Skeletal muscle tissue (tissue), 4 donors: ENCODE measurements around the gene RHBDL2. TPM values are rescaled to one million over a fixed set of nuclear protein-coding genes. Genes with fewer than 3 reads are reported as not detected.
"Not testable (repeated sequence)": the region's sequence is repeated elsewhere in the genome, so short reads cannot be mapped to it uniquely, and the experiment has no call there.

ENCODE experiments used
- H3K27ac ChIP-seq: one replicate; pipeline ENCODE4 v1.7.0; 2013; ENCODE audit warnings: mild to moderate bottlenecking, low read depth, low read length, inconsistent platforms
- H3K27me3 ChIP-seq, 3 donors: one replicate each; pipeline ENCODE4 v1.7.0; 2013; ENCODE audit warnings: low read length in 3 of 3; ENCODE audit not compliant: control insufficient read depth in 3 of 3, insufficient read depth in 3 of 3
- H3K36me3 ChIP-seq, 3 donors: one replicate each; pipeline ENCODE4 v1.7.0; 2013; ENCODE audit warnings: low read length in 3 of 3; ENCODE audit not compliant: control insufficient read depth in 3 of 3, insufficient read depth in 3 of 3
- H3K4me1 ChIP-seq, 3 donors: one replicate each; pipeline ENCODE4 v1.7.0; 2013; ENCODE audit warnings: low read length in 3 of 3, mild to moderate bottlenecking in 3 of 3; ENCODE audit not compliant: control insufficient read depth in 3 of 3, insufficient read depth in 3 of 3
- H3K4me3 ChIP-seq, 3 donors: one replicate each; pipeline ENCODE4 v1.7.0; 2013; ENCODE audit warnings: low read length in 3 of 3
- H3K9ac ChIP-seq, 3 donors: one replicate each; pipeline ENCODE4 v1.7.0; 2013; ENCODE audit warnings: low read length in 3 of 3, mild to moderate bottlenecking in 3 of 3, moderate library complexity in 2 of 3, low read depth in 1 of 3
- H3K9me3 ChIP-seq, 3 donors: one replicate each; pipeline ENCODE4 v1.7.0; 2013; ENCODE audit warnings: low read length in 3 of 3; ENCODE audit not compliant: control insufficient read depth in 3 of 3
- total RNA-seq: library from RNA; depleted of rRNA; stranded (reverse); fragments of >200 nt; gene quantifications from one replicate; pipeline ENCODE4 v1.2.3, GENCODE V29; 2014
- donor health status: Osteomylitis.

The RHBDL2 gene, protein sequence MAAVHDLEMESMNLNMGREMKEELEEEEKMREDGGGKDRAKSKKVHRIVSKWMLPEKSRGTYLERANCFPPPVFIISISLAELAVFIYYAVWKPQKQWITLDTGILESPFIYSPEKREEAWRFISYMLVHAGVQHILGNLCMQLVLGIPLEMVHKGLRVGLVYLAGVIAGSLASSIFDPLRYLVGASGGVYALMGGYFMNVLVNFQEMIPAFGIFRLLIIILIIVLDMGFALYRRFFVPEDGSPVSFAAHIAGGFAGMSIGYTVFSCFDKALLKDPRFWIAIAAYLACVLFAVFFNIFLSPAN
- total RNA-seq = 0.52 TPM

DNA sequence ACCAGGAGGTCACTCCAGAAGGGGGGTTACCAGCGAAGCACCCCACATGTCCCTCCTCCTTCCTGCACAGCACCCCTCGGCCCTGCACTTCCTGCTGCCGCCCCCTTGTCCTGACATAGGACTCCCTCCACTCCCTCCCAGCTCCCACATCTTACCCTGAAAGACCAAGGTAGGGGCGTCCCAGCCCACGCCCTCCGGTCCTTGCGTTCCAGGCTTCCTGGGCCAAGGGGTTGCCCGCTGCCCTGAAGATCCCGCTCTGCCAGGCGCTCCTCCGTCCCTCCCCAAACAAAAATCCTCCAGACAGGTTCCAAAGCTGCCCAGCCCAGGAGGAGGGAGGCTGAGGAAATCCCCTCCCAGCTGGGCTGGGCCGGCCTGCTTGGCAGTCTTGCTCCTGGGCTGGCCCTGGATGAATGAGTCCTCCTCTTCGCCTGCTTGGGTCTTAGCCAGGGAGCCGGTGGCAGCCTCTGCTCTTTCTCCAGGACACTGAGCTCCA is at the start of gene RHBDL2:
Gene RHBDL2 (minus strand): TSS at position 304 of the 493 bp plus-strand sequence. CDS start 22,618 bp downstream, outside the sequence.
- Histone ChIP-seq H3K27ac (no peak within 1 kb of the TSS), H3K27me3 (no peaks in the 10 kb centered on the region), H3K4me1 (peaks cover 8 to 10% (median 9%) of the 10 kb centered on the region in 3 donors), H3K36me3 (no peaks in the 10 kb centered on the region), H3K4me3 (peak within 1 kb of the TSS; percentile 54 to 65 (median 63)), H3K9ac (peak within 1 kb of the TSS; percentile 20 to 57 (median 23)), H3K9me3 (no peaks in the 10 kb centered on the region)

DNA sequence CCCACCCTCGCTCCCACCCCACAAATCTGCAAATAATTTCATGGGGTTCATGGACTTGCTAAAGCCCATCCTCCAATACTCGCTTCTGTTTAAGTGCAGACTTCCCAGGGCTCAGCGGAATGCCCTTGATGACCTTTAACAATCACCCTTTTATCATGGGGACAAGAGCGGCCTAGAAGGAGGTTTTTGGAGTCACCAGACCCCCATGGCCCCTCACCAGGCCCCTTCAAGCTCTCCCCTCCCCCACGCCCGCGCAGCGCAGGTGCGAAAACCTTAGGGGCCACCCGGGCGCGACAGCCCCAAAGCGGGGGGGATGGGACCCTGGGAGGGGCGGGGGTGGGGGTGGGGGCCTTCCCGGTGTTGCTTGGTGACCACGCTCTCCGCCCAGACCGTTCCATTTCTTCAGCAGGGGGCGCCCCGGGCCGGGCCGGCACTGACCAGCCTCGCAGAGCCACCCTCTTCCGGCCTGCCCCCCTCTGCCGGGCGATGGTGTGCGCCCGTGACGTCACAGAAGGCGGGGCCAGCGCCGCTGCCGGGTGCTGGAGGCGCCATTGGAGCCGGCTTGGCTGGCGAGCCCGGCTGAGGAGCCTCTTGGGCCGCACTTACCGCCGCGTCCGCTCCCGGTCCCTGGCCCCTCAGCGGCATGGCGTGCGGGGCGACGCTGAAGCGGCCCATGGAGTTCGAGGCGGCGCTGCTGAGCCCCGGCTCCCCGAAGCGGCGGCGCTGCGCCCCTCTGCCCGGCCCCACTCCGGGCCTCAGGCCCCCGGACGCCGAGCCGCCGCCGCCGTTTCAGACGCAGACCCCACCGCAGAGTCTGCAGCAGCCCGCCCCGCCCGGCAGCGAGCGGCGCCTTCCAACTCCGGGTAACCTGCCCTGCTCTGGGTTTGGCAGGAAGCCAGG is 49.4 kb upstream of the RHBDL2 start, which contains the start of gene AKIRIN1:
Gene AKIRIN1 (plus strand): TSS at position 539 of the 900 bp plus-strand sequence. CDS start 105 bp downstream, at position 644.
- Histone ChIP-seq H3K27ac (peak within 1 kb of the TSS; percentile 84), H3K27me3 (no peaks in the 10 kb centered on the region), H3K4me1 (peaks cover 10 to 15% (median 13%) of the 10 kb centered on the region in 3 donors), H3K4me3 (peak within 1 kb of the TSS; percentile 77 to 86 (median 80)), H3K9me3 (no peaks in the 10 kb centered on the region), H3K9ac (peak within 1 kb of the TSS; percentile 76 to 85 (median 82)), H3K36me3 (peaks cover 0 to 4% (median 0%) of the 10 kb centered on the region in 3 donors)

DNA sequence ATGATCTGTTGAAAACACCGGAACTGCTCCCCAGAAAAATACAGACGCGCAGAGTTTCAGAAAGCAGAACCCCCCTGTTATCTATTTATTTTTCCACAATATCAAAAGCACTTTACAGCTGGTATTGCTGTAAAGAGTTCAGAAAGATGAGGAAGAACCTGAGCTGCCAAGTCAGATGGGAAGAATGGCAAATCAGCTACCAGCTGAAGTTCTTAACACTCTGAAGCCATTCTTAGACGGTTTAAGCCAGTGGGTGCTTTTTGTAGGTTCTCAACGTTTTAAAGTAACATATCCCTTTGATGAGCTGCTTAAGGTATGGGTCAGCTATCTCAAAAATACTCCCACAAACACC is 48.7 kb upstream of the RHBDL2 start:
- Histone ChIP-seq H3K27me3 (no peaks in the 10 kb centered on the region), H3K4me3 (peak overlapping the region; percentile 56 to 86 (median 77)), H3K4me1 (peaks cover 10 to 15% (median 13%) of the 10 kb centered on the region in 3 donors), H3K9me3 (no peaks in the 10 kb centered on the region), H3K9ac (peak overlapping the region; percentile 70 to 82 (median 80)), H3K27ac (peak overlapping the region; percentile 64), H3K36me3 (peaks cover 0 to 2% (median 0%) of the 10 kb centered on the region in 3 donors)

DNA sequence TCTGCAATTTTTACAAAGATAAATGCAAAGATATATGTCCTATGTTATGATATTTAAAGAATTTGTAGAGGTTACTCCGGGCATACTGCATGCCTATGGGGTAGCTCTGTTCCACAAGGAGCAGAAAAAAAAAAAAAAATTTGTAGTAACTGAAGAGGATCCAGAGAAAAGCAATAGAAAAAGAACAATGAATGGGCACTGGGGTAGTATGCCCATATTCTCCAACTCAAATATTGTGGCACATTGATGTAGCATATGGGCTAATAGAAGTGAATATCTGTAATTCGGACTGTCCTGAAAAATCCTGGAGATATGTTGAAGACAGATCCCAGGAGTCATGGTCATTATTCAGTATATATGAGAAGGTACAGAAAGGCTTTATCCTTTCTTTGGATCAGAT is 48.3 kb upstream of the RHBDL2 start:
- H3K4me1 ChIP-seq = peaks cover 10 to 15% (median 13%) of the 10 kb centered on the region in 3 donors
- H3K9ac ChIP-seq = no peak overlapping the region
- H3K4me3 ChIP-seq = no peak overlapping the region
- no peaks in the 10 kb centered on the region for H3K27me3 ChIP-seq
- peak overlapping the region; percentile 64 for H3K27ac ChIP-seq
- no peaks in the 10 kb centered on the region for H3K36me3 ChIP-seq
- no peaks in the 10 kb centered on the region for H3K9me3 ChIP-seq

DNA sequence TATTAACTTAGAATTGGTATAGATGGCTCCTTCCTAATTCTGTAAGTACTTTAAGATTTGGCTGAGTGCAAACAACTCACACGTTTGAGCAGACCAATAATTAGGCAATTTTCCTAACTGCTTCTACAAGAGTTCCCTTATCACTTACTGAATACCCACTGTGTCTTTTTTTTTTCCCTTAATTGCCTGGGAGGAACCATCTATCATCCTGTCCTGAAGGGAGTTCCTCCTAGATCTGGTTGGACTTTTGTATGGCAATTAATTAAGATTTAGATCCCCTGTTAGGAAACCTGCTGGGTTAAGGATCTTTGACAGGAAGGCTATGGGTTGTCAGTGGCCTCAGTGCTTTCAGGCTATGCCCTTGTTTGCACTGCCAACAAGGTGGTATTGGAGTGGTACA is 37.8 kb upstream of the RHBDL2 start:
- H3K4me1 ChIP-seq, H3K9ac ChIP-seq, H3K27ac ChIP-seq, H3K9me3 ChIP-seq, H3K27me3 ChIP-seq, H3K4me3 ChIP-seq, H3K36me3 ChIP-seq: not testable (repeated sequence)

DNA sequence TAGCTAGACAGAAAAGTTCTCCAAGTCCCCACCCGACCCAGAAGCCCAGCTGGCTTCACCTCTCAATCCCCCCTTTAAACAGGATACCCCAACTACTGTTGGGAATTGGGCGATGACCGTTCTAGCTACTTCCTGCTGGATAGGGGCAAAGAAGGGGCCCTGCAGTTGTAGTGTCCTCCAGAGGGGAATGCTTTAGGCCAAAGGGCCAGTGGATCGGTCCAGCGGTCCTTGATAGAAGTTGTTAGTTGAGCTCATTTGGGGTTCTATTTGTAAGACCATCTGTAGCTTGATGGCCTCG is 36.6 kb upstream of the RHBDL2 start:
- H3K36me3 ChIP-seq, H3K27me3 ChIP-seq, H3K9me3 ChIP-seq, H3K9ac ChIP-seq, H3K27ac ChIP-seq, H3K4me1 ChIP-seq, H3K4me3 ChIP-seq: not testable (repeated sequence)

DNA sequence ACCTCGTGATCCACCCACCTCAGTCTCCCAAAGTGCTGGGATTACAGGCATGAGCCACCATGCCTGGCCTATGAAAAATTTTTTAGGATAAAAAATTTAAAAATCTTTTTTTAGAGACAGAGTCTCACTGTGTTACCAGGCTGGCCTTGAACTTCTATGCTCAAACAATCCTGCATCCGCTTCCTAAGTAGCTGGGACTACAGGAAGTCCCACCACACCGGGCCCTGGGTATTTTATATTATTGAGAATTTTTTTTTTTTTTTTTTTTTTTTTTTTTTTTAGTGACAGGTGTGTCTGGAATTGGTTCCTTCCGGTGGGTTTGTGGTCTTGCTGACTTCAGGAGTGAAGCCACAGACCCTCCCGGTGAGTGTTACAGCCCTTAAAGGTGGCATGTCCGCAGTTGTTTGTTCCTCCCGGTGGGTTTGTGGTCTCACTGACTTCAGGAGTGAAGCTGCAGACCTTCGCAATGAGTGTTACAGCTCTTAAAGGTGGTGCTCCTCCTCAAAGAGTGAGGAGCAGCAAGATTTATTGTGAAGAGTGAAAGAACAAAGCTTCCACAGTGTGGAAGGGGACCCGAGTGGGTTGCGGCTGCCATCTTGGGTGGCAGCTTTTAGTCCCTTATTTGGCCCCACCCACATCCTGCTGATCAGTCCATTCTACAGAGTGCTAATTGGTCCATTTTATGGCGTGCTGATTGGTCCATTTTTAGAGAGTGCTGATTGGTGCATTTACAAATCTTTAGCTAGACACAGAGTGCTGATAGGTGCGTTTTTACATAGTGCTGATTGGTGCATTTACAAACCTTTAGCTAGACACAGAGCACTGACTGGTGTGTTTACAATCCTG is 36.0 kb upstream of the RHBDL2 start:
- not testable (repeated sequence) for H3K4me1 ChIP-seq, H3K27me3 ChIP-seq, H3K36me3 ChIP-seq, H3K4me3 ChIP-seq, H3K9me3 ChIP-seq, H3K27ac ChIP-seq, H3K9ac ChIP-seq

DNA sequence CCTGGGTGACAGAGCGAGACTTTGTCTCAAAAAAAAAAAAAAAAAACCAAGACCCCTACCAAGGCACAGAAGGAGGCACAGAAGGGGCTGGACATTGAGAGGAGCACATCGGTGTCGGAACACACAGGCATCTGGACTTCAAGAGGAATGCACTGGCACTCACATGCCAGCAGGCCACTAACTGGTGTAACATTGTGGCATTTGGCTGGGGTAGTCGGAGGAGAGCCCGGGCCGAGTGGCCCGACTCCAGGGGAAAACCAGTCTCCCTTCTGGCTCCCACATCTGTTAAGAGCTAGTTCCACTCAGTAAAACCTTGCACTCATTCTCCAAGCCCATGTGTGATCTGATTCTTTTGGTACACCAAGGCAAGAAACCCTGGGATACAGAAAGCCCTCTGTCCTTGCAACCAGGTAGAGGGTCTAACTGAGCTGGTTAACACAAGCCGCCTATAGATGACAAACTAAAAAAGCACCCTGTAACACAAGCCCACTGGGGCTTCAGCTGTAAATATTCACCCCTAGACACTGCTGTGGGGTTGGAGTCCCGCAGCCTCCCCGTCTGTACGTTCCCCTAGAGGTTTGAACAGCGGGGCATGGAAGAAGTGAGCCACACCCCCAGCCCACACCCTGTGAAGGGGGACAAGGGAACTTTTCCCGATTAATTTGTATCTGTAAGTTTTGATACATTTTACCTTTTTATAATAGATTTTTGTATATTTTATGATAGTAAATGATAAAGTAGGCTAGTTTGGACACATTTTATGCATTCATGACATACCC is 32.2 kb upstream of the RHBDL2 start:
- no peak overlapping the region for H3K9ac ChIP-seq
- no peaks in the 10 kb centered on the region for H3K27me3 ChIP-seq
- no peak overlapping the region for H3K4me3 ChIP-seq
- peaks cover 0 to 3% (median 0%) of the 10 kb centered on the region in 3 donors for H3K4me1 ChIP-seq
- no peak overlapping the region for H3K27ac ChIP-seq
- H3K36me3 ChIP-seq = no peaks in the 10 kb centered on the region
- no peaks in the 10 kb centered on the region for H3K9me3 ChIP-seq

DNA sequence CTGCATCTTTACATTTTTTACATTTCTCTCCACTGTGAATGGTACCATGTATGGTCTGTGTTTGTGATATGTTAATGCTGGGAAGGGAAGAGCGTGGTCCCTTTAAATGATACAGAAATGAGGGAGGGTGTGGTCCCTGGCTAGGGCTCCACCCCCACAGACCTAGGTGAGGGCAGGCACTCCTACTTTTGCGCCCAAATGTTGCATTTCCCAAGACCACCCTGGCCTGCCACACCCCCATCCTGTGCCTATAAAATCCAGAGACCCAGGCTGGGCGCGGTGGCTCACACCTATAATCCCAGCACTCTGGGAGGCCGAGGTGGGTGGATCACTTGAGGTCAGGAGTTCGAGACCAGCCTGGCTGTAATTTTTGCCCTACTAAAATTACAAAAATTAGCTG is 31.5 kb upstream of the RHBDL2 start:
- not testable (repeated sequence) for H3K9ac ChIP-seq, H3K27ac ChIP-seq, H3K36me3 ChIP-seq, H3K4me3 ChIP-seq, H3K4me1 ChIP-seq, H3K27me3 ChIP-seq, H3K9me3 ChIP-seq
